Endothelial cell of umbilical vein (primary cell): ENCODE measurements around the gene METTL26. TPM values are rescaled to one million over a fixed set of nuclear protein-coding genes. Genes with fewer than 3 reads are reported as not detected.

Experiments
- BruUV-seq: library from RNA; stranded (reverse); fragments of 400-500 nt; replicated peaks from 2 replicates; lab custom pipeline; 2021; lab: Mats Ljungman, UMichigan
- CTCF ChIA-PET: fragments of 300-600, 350-600 bp; sonication (Branson Sonifier 250); formaldehyde crosslinking; loops from one replicate; lab custom pipeline; 2021; ENCODE audit warnings: antibody characterized with exemption, inconsistent platforms; lab: Charles Lee
- POLR2A ChIA-PET: fragments of 300-600, 350-600 bp; sonication (Branson Sonifier 250); formaldehyde crosslinking; loops from one replicate; lab custom pipeline; 2021; ENCODE audit warnings: antibody characterized with exemption, inconsistent platforms; lab: Charles Lee
- DNase-seq: peaks from one replicate; pipeline ENCODE4 v3.0.0-alpha.2; 2011; ENCODE audit warnings: low read depth, low spot score
- FAIRE-seq: peaks from 2 replicates; lab custom pipeline; 2011; peaks lifted over from hg19 to GRCh38; lab: Jason Lieb, UNC
- H2AFZ ChIP-seq: 2 replicates; pipeline ENCODE4 v1.6.0; 2012; ENCODE audit warnings: low read depth, low read length, control low read depth, inconsistent platforms
- H3K27ac ChIP-seq: 2 replicates; pipeline ENCODE4 v1.5.1; 2011; ENCODE audit warnings: low read depth, mild to moderate bottlenecking, control low read depth, low read length, moderate library complexity; ENCODE audit not compliant: insufficient read depth
- H3K27me3 ChIP-seq, 2 experiments: 2 replicates each; pipeline versions ENCODE4 v1.6.0 to v1.6.1; 2011; ENCODE audit warnings: low read length in 2 of 2, mixed read lengths in 1 of 2; ENCODE audit not compliant: control insufficient read depth in 2 of 2, insufficient read depth in 2 of 2
- H3K36me3 ChIP-seq, 2 experiments: 2 replicates in 1 of 2; 3 replicates in 1 of 2; pipeline ENCODE4 v1.5.1; 2011; ENCODE audit warnings: low read length in 2 of 2, mild to moderate bottlenecking in 1 of 2, moderate library complexity in 1 of 2; ENCODE audit not compliant: control insufficient read depth in 2 of 2, insufficient read depth in 2 of 2; ENCODE audit errors: extremely low read depth in 1 of 2
- H3K4me1 ChIP-seq: 3 replicates; pipeline ENCODE4 v1.5.1; 2011; ENCODE audit warnings: mild to moderate bottlenecking, low read length; ENCODE audit not compliant: control insufficient read depth, insufficient read depth; ENCODE audit errors: extremely low read depth
- H3K4me2 ChIP-seq: 2 replicates; pipeline ENCODE4 v1.6.1; 2011; ENCODE audit warnings: low read length, control low read depth, mixed read lengths; ENCODE audit not compliant: insufficient read depth
- H3K4me3 ChIP-seq, 3 experiments: fragments of 200-600 bp in 1 of 3; sonication (generic), shearing (Covaris generic) in 1 of 3; replicated peaks in 1 of 3; 2 replicates each; pipeline ENCODE4 v1.5.1; 2011 to 2016; ENCODE audit warnings: control low read depth in 3 of 3, low read length in 3 of 3, mild to moderate bottlenecking in 2 of 3, inconsistent platforms in 1 of 3, low read depth in 1 of 3, moderate library complexity in 1 of 3; ENCODE audit not compliant: insufficient read depth in 1 of 3
- H3K79me2 ChIP-seq: 2 replicates; pipeline ENCODE4 v1.6.0; 2012; ENCODE audit warnings: low read length, inconsistent platforms; ENCODE audit not compliant: control insufficient read depth, insufficient read depth
- H3K9ac ChIP-seq: replicated peaks from 2 replicates; pipeline ENCODE3; 2011; ENCODE audit warnings: low read length, control low read depth; ENCODE audit not compliant: insufficient read depth; ENCODE audit errors: extremely low read depth
- H3K9me1 ChIP-seq: replicated peaks from 3 replicates; pipeline ENCODE4 v1.6.0; 2011; ENCODE audit warnings: mild to moderate bottlenecking, low read length; ENCODE audit not compliant: control insufficient read depth, insufficient read depth; ENCODE audit errors: extremely low read depth
- H3K9me3 ChIP-seq: replicated peaks from 2 replicates; pipeline ENCODE4 v1.5.1; 2012; ENCODE audit warnings: low read length, inconsistent platforms; ENCODE audit not compliant: control insufficient read depth, insufficient read depth
- H4K20me1 ChIP-seq: replicated peaks from 2 replicates; pipeline ENCODE3; 2011; ENCODE audit warnings: mild to moderate bottlenecking, low read length; ENCODE audit not compliant: control insufficient read depth, insufficient read depth; ENCODE audit errors: extremely low read depth
- EZH2 ChIP-seq: IDR thresholded peaks from 2 replicates; pipeline ENCODE4 v1.6.1; 2012; ENCODE audit warnings: borderline replicate concordance, low read depth, mild to moderate bottlenecking, moderate library complexity, low read length, inconsistent platforms; ENCODE audit not compliant: severe bottlenecking
- FOS ChIP-seq: IDR thresholded peaks from 2 replicates; pipeline ENCODE4 v1.6.1; 2011; ENCODE audit warnings: mild to moderate bottlenecking, low read length, moderate library complexity, borderline replicate concordance; ENCODE audit not compliant: insufficient read depth
- GATA2 ChIP-seq: IDR thresholded peaks from 2 replicates; pipeline ENCODE4 v1.7.0; 2011; ENCODE audit warnings: low read depth, mild to moderate bottlenecking, moderate library complexity, mixed read lengths, low read length; ENCODE audit not compliant: insufficient read length, insufficient read depth
- POLR2A ChIP-seq: IDR thresholded peaks from 2 replicates; pipeline ENCODE4 v1.6.1; 2012; ENCODE audit warnings: low read depth, mild to moderate bottlenecking, control low read depth, low read length
- POLR2AphosphoS5 ChIP-seq: IDR thresholded peaks from 2 replicates; pipeline ENCODE4 v1.6.1; 2012; ENCODE audit warnings: low read depth, mild to moderate bottlenecking, control low read depth, low read length, moderate library complexity; ENCODE audit not compliant: insufficient read depth
- dilution Hi-C: fragments of 300-500 bp; cut with MboI; formaldehyde crosslinking; loops from one replicate; pipeline ENCODE4 v1.15.0; 2019; ENCODE audit warnings: low sequenced_read_pairs; ENCODE audit not compliant: extremely low pct_ligation_motif_present
- intact Hi-C: fragments of 100-400 bp; cut with micrococcal nuclease; formaldehyde crosslinking; loops from one replicate; pipeline ENCODE4 v1.10.0; 2022
- polyA plus RNA-seq, 4 experiments: library from polyadenylated mRNA; depleted of rRNA in 3 of 4; stranded (reverse) in 3 of 4; unstranded in 1 of 4; fragments of >200 nt; gene quantifications; 2 replicates each; pipeline versions ENCODE4 v1.2.1 to v1.2.3, GENCODE V29; 2011 to 2012; ENCODE audit warnings: missing spikeins in 1 of 4
- total RNA-seq: library from RNA; stranded (reverse); gene quantifications from 2 replicates; pipeline ENCODE4 v1.2.3, GENCODE V29; 2021
- TF ChIP-seq, protein P1 (sequence below): IDR thresholded peaks from 2 replicates; pipeline ENCODE4 v1.6.1; 2011; ENCODE audit not compliant: insufficient read depth, insufficient read length

METTL26 gene
- total and polyA plus RNA-seq, 2 donors (not counting 3 experiments of a cell fraction or from before 2014, with no cell fraction given): 114 to 138 TPM

- Histone ChIP-seq H3K4me3 (peak overlapping the region in 1 of 3 experiments; percentile 82), H3K9me3 (no peaks in the 10 kb centered on the region), H3K9ac (peak overlapping the region; percentile 66), H2AFZ (peak overlapping the region; percentile 84), H3K36me3 (no peaks in the 10 kb centered on the region), H3K27me3 (no peaks in the 10 kb centered on the region), H4K20me1 (no peaks in the 10 kb centered on the region), H3K4me1 (peaks cover 9% of the 10 kb centered on the region), H3K79me2 (peaks cover 8% of the 10 kb centered on the region), H3K27ac (no peak overlapping the region), H3K4me2 (no peak overlapping the region), H3K9me1 (no peaks in the 10 kb centered on the region)
- CTCF ChIA-PET: interaction anchor here (1.2 to 1.7 kb wide), 5 partner anchors 11 to 56 kb away, joined by 3 to 8 read pairs (median 8); partner anchors contain the start of genes RAB40C and RHBDL1
- TF ChIP-seq, protein P1, sequence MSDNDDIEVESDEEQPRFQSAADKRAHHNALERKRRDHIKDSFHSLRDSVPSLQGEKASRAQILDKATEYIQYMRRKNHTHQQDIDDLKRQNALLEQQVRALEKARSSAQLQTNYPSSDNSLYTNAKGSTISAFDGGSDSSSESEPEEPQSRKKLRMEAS: no peak
- TF ChIP-seq FOS: no peak
- TF ChIP-seq POLR2AphosphoS5: no peak
- TF ChIP-seq POLR2A: no peak
- TF ChIP-seq GATA2: no peak
- no peak for TF ChIP-seq EZH2
- dilution Hi-C loops: no loop called here
- DNase-seq: no peak
- no peak for FAIRE-seq
- intact Hi-C loops: loop anchor here (1.0 kb wide), 2 partner anchors 11 to 23 kb away; no protein-coding TSS in a partner anchor
- POLR2A ChIA-PET: interaction anchor here (1.2 to 1.6 kb wide), 2 partner anchors 10 to 12 kb away, joined by 4 read pairs; partner anchors contain the start of gene WDR90
- no TSS peak for BruUV-seq
Observed at GRCh38 chr16:637081-638018, 1.2 kb upstream of the METTL26 start.
